Pancreas (tissue), 10 donors: ENCODE data around the gene AK2. TPM values are rescaled to one million over a fixed set of nuclear protein-coding genes. Genes with fewer than 3 reads are reported as not detected.
A peak's percentile ranks its signal among the peaks of the same experiment; 100 is the strongest.

ENCODE experiments used
- ATAC-seq, 4 donors: fragments of 200-7000 bp; cut with Tn5 transposase; one replicate each; pipeline versions ENCODE4 v1.8.0 to v1.9.1; 2020; ENCODE audit warnings: mild to moderate bottlenecking in 4 of 4, moderate library complexity in 4 of 4
- DNase-seq, 6 donors: peaks; one replicate each; pipeline ENCODE4 v3.0.0-alpha.2; 2020
- FAIRE-seq: peaks from 2 replicates; lab custom pipeline; 2012; peaks lifted over from hg19 to GRCh38; lab: Jason Lieb, UNC
- H3K27ac ChIP-seq, 4 donors: fragments of 200-600 bp; sonication (generic); 1 replicate in 3 of 4; 2 replicates in 1 of 4; pipeline versions ENCODE4 v1.5.0 to v1.8.0; 2020
- H3K27me3 ChIP-seq, 4 donors: fragments of 200-600 bp; one replicate each; pipeline ENCODE4 v1.8.0; 2021
- H3K36me3 ChIP-seq, 3 donors: fragments of 200-600 bp; sonication (generic) in 1 of 3; one replicate each; pipeline versions ENCODE4 v1.5.0 to v1.8.0; 2020 to 2021
- H3K4me1 ChIP-seq, 3 donors: fragments of 200-600 bp; one replicate each; pipeline ENCODE4 v1.8.0; 2021
- H3K4me3 ChIP-seq, 4 donors: fragments of 200-600 bp; sonication (generic) in 2 of 4; one replicate each; pipeline versions ENCODE4 v1.5.0 to v1.8.0; 2020 to 2021
- H3K9me3 ChIP-seq, 4 donors: fragments of 200-600 bp; one replicate each; pipeline ENCODE4 v1.8.0; 2021
- CTCF ChIP-seq, 4 donors: fragments of 200-600 bp; sonication (generic) in 3 of 4; IDR thresholded peaks; one replicate each; pipeline versions ENCODE4 v1.5.0 to v1.8.0; 2021; ENCODE audit warnings: antibody characterized with exemption in 4 of 4
- WGBS, 2 donors: extraction: QIAGEN DNeasy Blood & Tissue Kit; methylation state at CpG; one replicate each; pipeline ENCODE4 v1.1.7; 2013; 5-methylcytosine and 5-hydroxymethylcytosine counted together
- intact Hi-C, 3 donors: fragments of 100-400 bp; cut with DNase I; formaldehyde crosslinking; loops; one replicate each; pipeline versions ENCODE4 v1.11.1 to v1.14.2; 2022
- polyA plus RNA-seq, 2 donors: library from polyadenylated mRNA; stranded (reverse); fragments of 200-250 nt; gene quantifications; one replicate each; pipeline ENCODE4 v1.2.3, GENCODE V29; 2013
- total RNA-seq, 6 donors: library from RNA; stranded (reverse); fragmentation: NEBNext Ultra II Directional in 4 of 6; extraction: Animal tissue kit (Norgen Biotek cat#: 25700) in 4 of 6; gene quantifications; one replicate each; pipeline versions ENCODE4 v1.2.1 to v1.2.4, GENCODE V29; 2021 to 2023
- donor health status: healthy with polysubstance abuse.
- donor health status: DM: no; HTN: no; CAD: no; lungs with moderate emphysema.
- donor health status: DM: no; HTN: no; CAD: no.
- donor health status: control.
- donor health status: control.
- donor health status: Bipolar disorder and iron deficiency.
- donor health status: DM: yes; HTN: yes; CAD: no.
- donor health status: DM: no; HTN: no; CAD: no.
- donor health status: DM: no; HTN: no; CAD: no.
- donor health status: DM: yes; HTN: yes; CAD: no.

AK2 gene
- total and polyA plus RNA-seq, 8 donors: 40.5 to 78.7 (median 61.4) TPM

- FAIRE-seq (no peak), ATAC-seq (peak; percentile 5 to 15 (median 8)), DNase-seq (no peak)
- 11 to 17% methylated on average over 35 of the region's 35 CpGs for WGBS, 2 donors
- Histone ChIP-seq H3K36me3 (no peaks in the 10 kb centered on the region), H3K4me3 (peak overlapping the region; percentile 41 to 85 (median 73)), H3K4me1 (peaks cover 0 to 10% (median 8%) of the 10 kb centered on the region in 3 donors), H3K27ac (no peak overlapping the region), H3K9me3 (no peaks in the 10 kb centered on the region), H3K27me3 (no peaks in the 10 kb centered on the region)
- intact Hi-C loops: no loop called here
- TF ChIP-seq CTCF (IDR thresholded peaks at IDR 0.05): no peak
Observed at GRCh38 chr1:33081554-33082305, 45.0 kb upstream of the AK2 start.

- H3K36me3 ChIP-seq: no peaks in the 10 kb centered on the region
- FAIRE-seq (no peak), DNase-seq (peak; percentile 96 to 99 (median 98)), ATAC-seq (peak; percentile 98 to 100 (median 99))
- H3K27ac ChIP-seq: no peak within 1 kb of the TSS
- no peaks in the 10 kb centered on the region for H3K27me3 ChIP-seq
- peaks cover 0 to 10% (median 8%) of the 10 kb centered on the region in 3 donors for H3K4me1 ChIP-seq
- no peak for TF ChIP-seq CTCF (IDR thresholded peaks at IDR 0.05)
- WGBS, 2 donors: 1% methylated on average over 34 to 52 of the region's 52 CpGs
- intact Hi-C loops: no loop called here
- no peaks in the 10 kb centered on the region for H3K9me3 ChIP-seq
- peak within 1 kb of the TSS; percentile 41 to 85 (median 73) for H3K4me3 ChIP-seq
Observed at GRCh38 chr1:33080885-33081553, 44.3 kb upstream of the AK2 start, which contains the start of gene AZIN2. Gene AZIN2, plus strand, starts transcription at chr1:33081153. Its CDS starts 1,097 bp downstream, at chr1:33082250.

- no peak for TF ChIP-seq CTCF (IDR thresholded peaks at IDR 0.05)
- intact Hi-C loops: no loop called here
- 43 to 48% methylated on average over 6 of the region's 6 CpGs for WGBS, 2 donors
- no peak for FAIRE-seq
- no peak for ATAC-seq
- Histone ChIP-seq H3K9me3 (no peaks in the 10 kb centered on the region), H3K4me3 (peak overlapping the region; percentile 41 to 85 (median 73)), H3K27me3 (no peaks in the 10 kb centered on the region), H3K36me3 (no peaks in the 10 kb centered on the region), H3K4me1 (peaks cover 0 to 10% (median 8%) of the 10 kb centered on the region in 3 donors), H3K27ac (no peak overlapping the region)
- DNase-seq: no peak
Observed at GRCh38 chr1:33080373-33080772, 43.7 kb upstream of the AK2 start.

- DNase-seq: no peak
- Histone ChIP-seq H3K27me3 (no peaks in the 10 kb centered on the region), H3K4me1 (peaks cover 0 to 10% (median 8%) of the 10 kb centered on the region in 3 donors), H3K36me3 (no peaks in the 10 kb centered on the region), H3K9me3 (no peaks in the 10 kb centered on the region), H3K27ac (no peak overlapping the region), H3K4me3 (no peak overlapping the region)
- FAIRE-seq: no peak
- ATAC-seq: no peak
- TF ChIP-seq CTCF (IDR thresholded peaks at IDR 0.05): no peak
- intact Hi-C loops: no loop called here
- WGBS, 2 donors: 14 to 27% methylated on average over 1 of the region's 1 CpG
Observed at GRCh38 chr1:33078030-33078591, 41.4 kb upstream of the AK2 start.
